Upper lobe of left lung (tissue), 6 donors: ENCODE measurements around the gene MEAK7. TPM values are rescaled to one million over a fixed set of nuclear protein-coding genes. Genes with fewer than 3 reads are reported as not detected.

Source experiments
- ATAC-seq, 2 donors: fragments of 200-7000 bp; cut with Tn5 transposase; one replicate each; pipeline ENCODE4 v1.9.1; 2022; ENCODE audit warnings: mild to moderate bottlenecking in 2 of 2, moderate library complexity in 2 of 2; ENCODE audit not compliant: low FRiP score in 2 of 2
- DNase-seq, 2 donors: peaks; one replicate each; pipeline ENCODE4 v3.0.0-alpha.2; 2019 to 2020
- H3K27ac ChIP-seq, 4 donors: fragments of 200-600 bp; sonication (generic); one replicate each; pipeline ENCODE4 v1.5.1; 2016 to 2019
- H3K27me3 ChIP-seq, 4 donors: fragments of 200-600 bp; sonication (generic); one replicate each; pipeline ENCODE4 v1.5.1; 2017 to 2019
- H3K36me3 ChIP-seq, 4 donors: fragments of 200-600 bp; sonication (generic); one replicate each; pipeline ENCODE4 v1.5.1; 2016 to 2019
- H3K4me1 ChIP-seq, 4 donors: fragments of 200-600 bp; sonication (generic); one replicate each; pipeline ENCODE4 v1.5.1; 2018 to 2019
- H3K4me3 ChIP-seq, 4 donors: fragments of 200-600 bp; sonication (generic); one replicate each; pipeline ENCODE4 v1.5.1; 2017 to 2019; ENCODE audit warnings: mild to moderate bottlenecking in 2 of 4, moderate library complexity in 1 of 4
- H3K9me3 ChIP-seq, 4 donors: fragments of 200-600 bp; sonication (generic); one replicate each; pipeline ENCODE4 v1.5.1; 2018 to 2019
- CTCF ChIP-seq, 6 experiments: fragments of 450-650 bp in 4 of 6; fragments of 200-600 bp in 2 of 6; sonication (generic) in 2 of 6; IDR thresholded peaks; one replicate each; pipeline ENCODE4 v1.5.1; 2016 to 2019; ENCODE audit warnings: antibody characterized with exemption in 6 of 6
- EP300 ChIP-seq, 4 donors: sonication (generic); formaldehyde crosslinking; IDR thresholded peaks; one replicate each; pipeline ENCODE4 v1.5.1; 2017; ENCODE audit warnings: antibody characterized with exemption in 4 of 4, control low read depth in 2 of 4
- POLR2A ChIP-seq, 4 donors: fragments of 450-650 bp; IDR thresholded peaks; one replicate each; pipeline ENCODE4 v1.5.1; 2016 to 2017; ENCODE audit warnings: antibody characterized with exemption in 4 of 4, mild to moderate bottlenecking in 2 of 4
- POLR2AphosphoS5 ChIP-seq, 2 donors: sonication (generic); formaldehyde crosslinking; IDR thresholded peaks; one replicate each; pipeline ENCODE4 v1.5.1; 2017; ENCODE audit warnings: antibody characterized with exemption in 2 of 2
- WGBS, 2 donors: methylation state at CpG; one replicate each; pipeline ENCODE4 v1.1.5; 2017 to 2018; 5-methylcytosine and 5-hydroxymethylcytosine counted together
- total RNA-seq, 6 donors: library from RNA; depleted of rRNA in 4 of 6; stranded (reverse); fragments of >200 nt in 4 of 6; gene quantifications; one replicate each; pipeline versions ENCODE4 v1.1.0 to v1.2.1, GENCODE V29; 2016 to 2021
- donor health status: DM: no; HTN: no; CAD: no; lungs with moderate emphysema.
- donor health status: DM: no; HTN: yes; CAD: no; lungs with severe emphysema.

The MEAK7 gene
- total RNA-seq, 6 donors from 2014 or later = 8.5 to 32.8 (median 12.2) TPM

DNA sequence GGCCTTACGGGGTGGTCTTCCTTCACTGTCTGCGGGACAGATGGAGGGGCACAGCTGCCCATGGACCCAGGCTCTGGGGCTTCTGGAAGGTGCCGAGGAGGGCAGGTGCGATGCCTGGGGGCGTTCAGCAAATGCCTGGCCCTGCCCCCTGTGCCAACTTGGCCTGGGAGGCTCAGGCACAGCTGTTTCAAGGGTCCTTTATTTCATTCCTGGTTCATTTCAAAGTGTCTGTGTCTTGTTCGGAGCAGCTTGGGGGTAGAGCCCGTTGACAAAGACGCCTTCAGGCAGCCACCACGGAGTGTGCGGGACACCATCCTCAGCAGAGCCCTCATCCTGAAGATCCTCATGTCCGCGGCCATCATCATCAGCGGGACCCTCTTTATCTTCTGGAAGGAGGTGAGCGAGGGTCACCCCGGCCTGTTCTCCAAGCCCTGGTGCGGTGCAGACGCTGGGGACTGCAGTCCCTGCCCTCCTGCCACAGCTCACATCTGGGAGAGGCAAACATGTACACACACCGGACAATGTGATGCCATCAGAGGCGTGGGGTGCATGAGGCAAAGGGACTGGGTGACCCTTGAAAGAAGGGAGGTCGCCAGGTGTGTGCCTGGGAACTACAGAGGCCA is 43.9 kb downstream of the MEAK7 start:
- DNase-seq (no peak), ATAC-seq (peak; percentile 5 to 16)
- Histone ChIP-seq H3K4me1 (no peaks in the 10 kb centered on the region), H3K9me3 (no peaks in the 10 kb centered on the region), H3K27me3 (no peaks in the 10 kb centered on the region), H3K27ac (no peak overlapping the region), H3K36me3 (peaks cover 0 to 33% (median 20%) of the 10 kb centered on the region in 4 donors), H3K4me3 (no peak overlapping the region)
- WGBS, 2 donors = 76 to 84% methylated on average over 13 to 20 of the region's 20 CpGs
- TF ChIP-seq CTCF (IDR thresholded peaks at IDR 0.05) (no peak), EP300 (IDR thresholded peaks at IDR 0.05) (no peak), POLR2AphosphoS5 (IDR thresholded peaks at IDR 0.05) (no peak), POLR2A (IDR thresholded peaks at IDR 0.05) (no peak)

DNA sequence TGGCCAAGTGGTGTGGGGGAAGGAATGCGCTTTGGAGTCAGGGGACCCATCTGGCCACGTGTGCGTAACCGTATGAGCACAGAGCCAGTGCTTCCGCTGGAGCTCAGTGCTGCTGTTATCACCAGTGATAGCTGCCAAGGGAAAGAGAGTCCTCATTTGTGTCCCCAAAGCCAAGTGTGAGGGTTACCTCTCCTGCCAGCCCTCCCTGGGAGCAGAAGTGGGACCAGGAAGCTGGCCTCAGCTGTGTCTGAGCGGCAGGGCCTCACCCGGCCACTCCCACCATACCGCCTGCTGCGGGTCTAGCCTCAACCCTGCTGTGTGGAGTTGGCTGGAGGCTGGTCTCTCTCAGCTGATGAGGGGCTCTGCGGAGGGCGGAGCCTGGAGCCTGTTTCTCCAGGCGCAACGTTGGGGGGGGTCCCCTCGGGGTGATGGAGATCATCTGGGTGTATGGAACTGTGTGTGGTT is 44.5 kb downstream of the MEAK7 start:
- Histone ChIP-seq H3K27ac (no peak overlapping the region), H3K9me3 (no peaks in the 10 kb centered on the region), H3K4me1 (no peaks in the 10 kb centered on the region), H3K27me3 (no peaks in the 10 kb centered on the region), H3K36me3 (peaks cover 0 to 33% (median 20%) of the 10 kb centered on the region in 4 donors), H3K4me3 (no peak overlapping the region)
- no peak for TF ChIP-seq POLR2A (IDR thresholded peaks at IDR 0.05)
- no peak for TF ChIP-seq CTCF (IDR thresholded peaks at IDR 0.05)
- no peak for TF ChIP-seq POLR2AphosphoS5 (IDR thresholded peaks at IDR 0.05)
- TF ChIP-seq EP300 (IDR thresholded peaks at IDR 0.05) = no peak
- ATAC-seq (peak; percentile 19 to 52), DNase-seq (peak in 1 of 2 donors; percentile 10)
- WGBS, 2 donors = 84% methylated on average over 14 of the region's 14 CpGs; no CpG with 5 or more reads in 1 of the 2 donors

DNA sequence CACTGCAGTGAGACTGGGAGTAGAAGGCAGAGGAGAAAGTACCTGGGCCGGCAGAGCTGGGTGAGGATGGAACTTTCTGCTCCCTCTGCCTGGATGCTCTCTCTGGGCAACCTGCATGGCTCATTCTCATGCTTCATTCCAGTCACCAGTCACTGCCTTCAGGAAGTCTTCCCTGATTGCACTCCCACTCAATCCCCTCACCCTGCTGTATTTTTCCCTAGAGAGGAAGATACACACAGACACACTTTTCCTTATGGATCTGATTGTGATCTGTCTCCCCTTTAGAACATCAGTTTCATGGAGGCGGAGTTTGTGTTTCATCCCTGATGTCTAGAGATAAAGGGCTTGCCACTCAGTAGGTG is 44.9 kb downstream of the MEAK7 start:
- Histone ChIP-seq H3K4me3 (no peak overlapping the region), H3K27me3 (no peaks in the 10 kb centered on the region), H3K9me3 (no peaks in the 10 kb centered on the region), H3K4me1 (no peaks in the 10 kb centered on the region), H3K27ac (no peak overlapping the region), H3K36me3 (peaks cover 0 to 33% (median 19%) of the 10 kb centered on the region in 4 donors)
- TF ChIP-seq EP300 (IDR thresholded peaks at IDR 0.05) (no peak), POLR2A (IDR thresholded peaks at IDR 0.05) (no peak), CTCF (IDR thresholded peaks at IDR 0.05) (no peak), POLR2AphosphoS5 (IDR thresholded peaks at IDR 0.05) (no peak)
- ATAC-seq (no peak), DNase-seq (no peak)
- WGBS, 2 donors = 94 to 96% methylated on average over 2 of the region's 2 CpGs

- no peaks in the 10 kb centered on the region for H3K9me3 ChIP-seq
- peak; percentile 17 to 67 for DNase-seq
- 94 to 95% methylated on average over 31 to 38 of the region's 38 CpGs for WGBS, 2 donors
- no peak overlapping the region for H3K27ac ChIP-seq
- peak in 1 of 2 donors; percentile 13 for ATAC-seq
- H3K4me1 ChIP-seq = no peaks in the 10 kb centered on the region
- no peak overlapping the region for H3K4me3 ChIP-seq
- TF ChIP-seq CTCF (IDR thresholded peaks at IDR 0.05) = no peak
- no peak for TF ChIP-seq POLR2AphosphoS5 (IDR thresholded peaks at IDR 0.05)
- no peak for TF ChIP-seq POLR2A (IDR thresholded peaks at IDR 0.05)
- no peak for TF ChIP-seq EP300 (IDR thresholded peaks at IDR 0.05)
- H3K27me3 ChIP-seq = no peaks in the 10 kb centered on the region
- peaks cover 0 to 30% (median 14%) of the 10 kb centered on the region in 4 donors for H3K36me3 ChIP-seq
Measured at GRCh38 chr16:84458606-84459532, 45.6 kb downstream of the MEAK7 start.
